ENCODE measurements around the gene TUBA4B. TPM values are rescaled to one million over a fixed set of nuclear protein-coding genes. Genes with fewer than 3 reads are reported as not detected.

TUBA4B gene
- total RNA-seq, 2 experiments from 2014 or later: not detected

DNA sequence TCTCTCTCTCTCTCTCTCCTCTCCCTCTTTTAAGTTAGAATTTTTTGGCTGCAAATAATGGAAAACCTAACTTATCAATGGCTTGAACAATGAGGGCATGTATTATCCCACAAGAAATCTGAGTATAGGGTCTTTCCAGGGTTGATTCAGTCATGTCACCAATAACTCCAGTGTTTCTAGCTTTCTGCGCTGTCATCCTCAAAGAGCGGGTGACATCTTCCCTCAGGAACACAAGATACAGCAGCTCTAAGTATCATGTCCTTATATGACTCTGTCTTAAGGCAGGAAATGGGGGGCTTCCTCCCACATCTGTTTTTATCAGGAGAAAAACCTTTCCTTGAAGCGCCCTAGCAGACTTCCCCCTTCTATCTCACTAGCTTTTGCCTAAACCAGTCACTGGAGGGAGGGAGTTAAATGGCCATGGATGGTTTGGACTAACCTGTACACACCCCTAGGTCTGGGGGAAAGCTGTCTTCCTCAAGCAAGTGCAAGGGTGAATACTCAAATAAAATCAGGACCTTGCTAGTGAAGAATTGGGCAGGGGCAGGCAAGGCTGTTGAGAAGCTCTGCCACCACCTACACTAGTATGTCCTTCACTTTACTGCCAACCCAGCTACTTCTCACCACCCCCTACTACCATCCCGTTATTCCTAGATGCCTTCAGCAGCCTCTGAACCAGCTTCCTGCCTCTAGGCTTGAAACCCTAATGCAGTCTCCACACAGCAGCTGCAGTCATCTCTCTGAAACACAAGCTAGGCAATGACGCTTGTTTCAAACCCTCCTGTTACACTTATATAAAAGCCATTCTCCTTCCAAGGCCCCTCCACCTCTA, 8.2 kb downstream of the TUBA4B start:
- Histone ChIP-seq H4K20me1 (ENCODE audit: insufficient read depth, low read length) (no peaks in the 10 kb centered on the region), H3K4me1 (ENCODE audit: insufficient read depth, low read length, poor library complexity, severe bottlenecking) (peaks cover 8% of the 10 kb centered on the region), H2AFZ (ENCODE audit: low read length) (no peak overlapping the region), H3K27ac (ENCODE audit: low read depth, low read length, poor library complexity, severe bottlenecking) (no peak overlapping the region), H3K36me3 (ENCODE audit: insufficient read depth, low read length) (no peaks in the 10 kb centered on the region), H3K9me3 (ENCODE audit: low read length) (no peaks in the 10 kb centered on the region), H3K9me2 (ENCODE audit: insufficient read depth, low read length) (no peaks in the 10 kb centered on the region), H3K4me3 (ENCODE audit: low read depth, low read length, poor library complexity, severe bottlenecking) (no peak overlapping the region), H3K79me2 (ENCODE audit: insufficient read depth, low read depth, low read length) (no peaks in the 10 kb centered on the region), H3K4me2 (ENCODE audit: low read length) (no peak overlapping the region)
- ChIA-PET POLR2A (interaction anchor here (0.7 to 1.6 kb wide), 3 partner anchors 15 to 18 kb away, joined by 3 to 5 read pairs (median 4); partner anchors contain the start of gene DNAJB2), CTCF (ENCODE audit: unreplicated experiment) (interaction anchor here (0.6 kb wide), 1 partner anchor 17 kb away, joined by 12 read pairs; no protein-coding TSS in a partner anchor)
- intact Hi-C loops (cut with micrococcal nuclease; ENCODE audit: unreplicated experiment): no loop called here
- TF ChIP-seq, protein P1, sequence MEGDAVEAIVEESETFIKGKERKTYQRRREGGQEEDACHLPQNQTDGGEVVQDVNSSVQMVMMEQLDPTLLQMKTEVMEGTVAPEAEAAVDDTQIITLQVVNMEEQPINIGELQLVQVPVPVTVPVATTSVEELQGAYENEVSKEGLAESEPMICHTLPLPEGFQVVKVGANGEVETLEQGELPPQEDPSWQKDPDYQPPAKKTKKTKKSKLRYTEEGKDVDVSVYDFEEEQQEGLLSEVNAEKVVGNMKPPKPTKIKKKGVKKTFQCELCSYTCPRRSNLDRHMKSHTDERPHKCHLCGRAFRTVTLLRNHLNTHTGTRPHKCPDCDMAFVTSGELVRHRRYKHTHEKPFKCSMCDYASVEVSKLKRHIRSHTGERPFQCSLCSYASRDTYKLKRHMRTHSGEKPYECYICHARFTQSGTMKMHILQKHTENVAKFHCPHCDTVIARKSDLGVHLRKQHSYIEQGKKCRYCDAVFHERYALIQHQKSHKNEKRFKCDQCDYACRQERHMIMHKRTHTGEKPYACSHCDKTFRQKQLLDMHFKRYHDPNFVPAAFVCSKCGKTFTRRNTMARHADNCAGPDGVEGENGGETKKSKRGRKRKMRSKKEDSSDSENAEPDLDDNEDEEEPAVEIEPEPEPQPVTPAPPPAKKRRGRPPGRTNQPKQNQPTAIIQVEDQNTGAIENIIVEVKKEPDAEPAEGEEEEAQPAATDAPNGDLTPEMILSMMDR (conservative IDR thresholded peaks at IDR 0.05; ENCODE audit: low read length): no peak
- no peak for TF ChIP-seq EZH2phosphoT487 (IDR thresholded peaks at IDR 0.05; ENCODE audit: borderline replicate concordance, low read depth, low read length)
- no peak for DNase-seq (ENCODE audit: low spot score)
- BruUV-seq (replicated peaks): no TSS peak

DNA sequence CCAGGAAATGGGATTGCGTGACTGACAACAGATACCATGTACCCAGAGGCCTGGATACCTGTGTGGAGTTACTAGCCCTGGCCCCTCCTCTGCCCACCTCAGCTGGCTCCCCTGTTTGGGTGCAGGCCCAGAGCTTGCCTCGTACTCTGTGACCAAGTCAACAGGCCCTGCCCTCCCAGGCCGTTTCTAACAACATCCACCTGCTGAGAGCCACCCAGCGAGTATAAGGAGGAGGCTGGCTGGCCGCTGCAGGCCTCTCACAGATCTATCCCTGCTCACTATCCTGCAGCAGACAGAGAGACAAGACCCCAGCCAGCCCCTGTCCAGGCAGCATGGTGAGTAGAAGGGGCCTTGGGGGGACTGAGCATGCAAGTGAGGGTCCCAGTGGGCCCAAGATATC, 13.2 kb downstream of the TUBA4B start:
- Histone ChIP-seq H3K36me3 (ENCODE audit: insufficient read depth, low read length) (no peaks in the 10 kb centered on the region), H4K20me1 (ENCODE audit: insufficient read depth, low read length) (no peaks in the 10 kb centered on the region), H3K4me2 (ENCODE audit: low read length) (no peak overlapping the region), H3K79me2 (ENCODE audit: insufficient read depth, low read depth, low read length) (no peaks in the 10 kb centered on the region), H3K9me3 (ENCODE audit: low read length) (no peaks in the 10 kb centered on the region), H3K4me1 (ENCODE audit: insufficient read depth, low read length, poor library complexity, severe bottlenecking) (peaks cover 4% of the 10 kb centered on the region), H3K9me2 (ENCODE audit: insufficient read depth, low read length) (no peaks in the 10 kb centered on the region), H3K27ac (ENCODE audit: low read depth, low read length, poor library complexity, severe bottlenecking) (no peak overlapping the region), H2AFZ (ENCODE audit: low read length) (no peak overlapping the region), H3K4me3 (ENCODE audit: low read depth, low read length, poor library complexity, severe bottlenecking) (no peak overlapping the region)
- DNase-seq (ENCODE audit: low spot score): no peak
- no TSS peak for BruUV-seq (replicated peaks)
- TF ChIP-seq EZH2phosphoT487 (IDR thresholded peaks at IDR 0.05; ENCODE audit: borderline replicate concordance, low read depth, low read length): no peak
- TF ChIP-seq, protein P1 (conservative IDR thresholded peaks at IDR 0.05; ENCODE audit: low read length): no peak
- intact Hi-C loops (cut with micrococcal nuclease; ENCODE audit: unreplicated experiment): no loop called here
- CTCF ChIA-PET (ENCODE audit: unreplicated experiment): no interaction called here
- POLR2A ChIA-PET: interaction anchor here (0.7 to 1.5 kb wide), 3 partner anchors 8 to 90 kb away, joined by 3 read pairs; no protein-coding TSS in a partner anchor

DNA sequence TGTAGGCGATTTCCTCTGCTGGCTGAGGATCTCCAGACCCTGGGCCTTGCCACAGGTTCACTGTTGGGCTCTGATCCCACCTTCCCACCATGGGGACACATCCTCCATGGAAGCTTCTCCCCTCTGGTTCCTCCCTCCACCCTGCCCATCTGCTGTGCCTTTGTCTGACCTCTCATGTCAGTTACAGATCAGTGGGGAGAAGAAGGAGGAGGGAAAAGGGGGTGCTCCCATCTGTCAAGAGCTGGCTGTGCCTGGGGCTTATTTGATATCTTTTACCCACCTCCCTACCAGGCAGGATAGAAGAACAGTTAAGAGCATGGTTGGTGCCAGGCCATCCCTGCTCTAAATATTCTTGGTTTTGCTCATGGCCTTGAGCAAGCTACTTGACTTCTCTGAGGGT, 13.8 kb downstream of the TUBA4B start:
- no peak for TF ChIP-seq EZH2phosphoT487 (IDR thresholded peaks at IDR 0.05; ENCODE audit: borderline replicate concordance, low read depth, low read length)
- TF ChIP-seq, protein P1 (conservative IDR thresholded peaks at IDR 0.05; ENCODE audit: low read length): no peak
- BruUV-seq (replicated peaks): no TSS peak
- ChIA-PET POLR2A (interaction anchor here (0.5 to 1.8 kb wide), 2 partner anchors 12 to 276 kb away, joined by 3 to 4 read pairs; no protein-coding TSS in a partner anchor), CTCF (ENCODE audit: unreplicated experiment) (no interaction called here)
- no peak overlapping the region for H3K4me2 ChIP-seq (ENCODE audit: low read length)
- no peaks in the 10 kb centered on the region for H3K4me1 ChIP-seq (ENCODE audit: insufficient read depth, low read length, poor library complexity, severe bottlenecking)
- H3K79me2 ChIP-seq (ENCODE audit: insufficient read depth, low read depth, low read length): no peaks in the 10 kb centered on the region
- no peaks in the 10 kb centered on the region for H3K9me2 ChIP-seq (ENCODE audit: insufficient read depth, low read length)
- H2AFZ ChIP-seq (ENCODE audit: low read length): no peak overlapping the region
- DNase-seq (ENCODE audit: low spot score): no peak
- H3K9me3 ChIP-seq (ENCODE audit: low read length): no peaks in the 10 kb centered on the region
- intact Hi-C loops (cut with micrococcal nuclease; ENCODE audit: unreplicated experiment): no loop called here
- no peaks in the 10 kb centered on the region for H4K20me1 ChIP-seq (ENCODE audit: insufficient read depth, low read length)
- H3K4me3 ChIP-seq (ENCODE audit: low read depth, low read length, poor library complexity, severe bottlenecking): no peak overlapping the region
- H3K36me3 ChIP-seq (ENCODE audit: insufficient read depth, low read length): no peaks in the 10 kb centered on the region
- H3K27ac ChIP-seq (ENCODE audit: low read depth, low read length, poor library complexity, severe bottlenecking): no peak overlapping the region
